IMR-90 (cell line): ENCODE data around the gene SOWAHB. TPM values are rescaled to one million over a fixed set of nuclear protein-coding genes. Genes with fewer than 3 reads are reported as not detected.

Experiments used
- ATAC-seq: fragments of 200-7000 bp; cut with Tn5 transposase; 2 replicates; pipeline ENCODE4 v1.9.1; 2020; ENCODE audit warnings: low read depth, mild to moderate bottlenecking, moderate library complexity
- BruUV-seq: library from RNA; stranded (reverse); fragments of 400-500 nt; replicated peaks from 2 replicates; lab custom pipeline; 2021; lab: Mats Ljungman, UMichigan
- CTCF ChIA-PET: fragments of 300-600 bp; formaldehyde crosslinking; extraction: SDS; loops from one replicate; lab custom pipeline; 2021; ENCODE audit warnings: antibody characterized with exemption; lab: Yijun Ruan, JAX
- POLR2A ChIA-PET: fragments of 300-600 bp; sonication (Branson Sonifier 250); formaldehyde crosslinking; loops from one replicate; lab custom pipeline; 2022; ENCODE audit warnings: antibody characterized with exemption; ENCODE audit not compliant: unreplicated experiment; lab: Charles Lee
- DNase-seq: peaks from one replicate; pipeline ENCODE4 v3.0.0; 2013
- H2AFZ ChIP-seq: replicated peaks from 2 replicates; pipeline ENCODE3; 2013; ENCODE audit warnings: low read length, mild to moderate bottlenecking; ENCODE audit not compliant: poor library complexity
- H2AK5ac ChIP-seq: 2 replicates; pipeline ENCODE4 v1.6.1; 2013; ENCODE audit warnings: low read depth, low read length, inconsistent platforms
- H2AK9ac ChIP-seq: replicated peaks from 2 replicates; pipeline ENCODE3; 2013; ENCODE audit warnings: mild to moderate bottlenecking, low read depth, low read length, moderate library complexity; ENCODE audit not compliant: poor library complexity
- H2BK120ac ChIP-seq: 2 replicates; pipeline ENCODE4 v1.6.1; 2013; ENCODE audit warnings: low read depth, low read length, inconsistent platforms
- H2BK15ac ChIP-seq: 3 replicates; pipeline ENCODE4 v1.6.1; 2013; ENCODE audit warnings: low read depth, low read length, inconsistent platforms
- H2BK20ac ChIP-seq: 2 replicates; pipeline ENCODE4 v1.6.1; 2013; ENCODE audit warnings: low read depth, mild to moderate bottlenecking, inconsistent platforms, low read length, moderate library complexity
- H2BK5ac ChIP-seq: 2 replicates; pipeline ENCODE4 v1.6.1; 2013; ENCODE audit warnings: mild to moderate bottlenecking, low read depth, low read length, inconsistent platforms; ENCODE audit not compliant: poor library complexity, severe bottlenecking
- H3K14ac ChIP-seq: replicated peaks from 2 replicates; pipeline ENCODE4 v1.6.1; 2013; ENCODE audit warnings: low read depth, low read length, inconsistent platforms
- H3K18ac ChIP-seq: 2 replicates; pipeline ENCODE4 v1.6.1; 2013; ENCODE audit warnings: low read depth, low read length, control low read depth
- H3K23ac ChIP-seq: 2 replicates; pipeline ENCODE4 v1.6.1; 2013; ENCODE audit warnings: low read depth, low read length, inconsistent platforms
- H3K27ac ChIP-seq: 2 replicates; pipeline ENCODE4 v1.5.1; 2013; ENCODE audit warnings: mild to moderate bottlenecking, control low read depth, low read length; ENCODE audit not compliant: insufficient read depth
- H3K27me3 ChIP-seq: 2 replicates; pipeline ENCODE4 v1.6.1; 2013; ENCODE audit warnings: low read length; ENCODE audit not compliant: control insufficient read depth, insufficient read depth
- H3K36me3 ChIP-seq: 2 replicates; pipeline ENCODE4 v1.6.1; 2013; ENCODE audit warnings: low read length, mixed read lengths; ENCODE audit not compliant: control insufficient read depth, insufficient read depth
- H3K4ac ChIP-seq: 2 replicates; pipeline ENCODE4 v1.6.1; 2013; ENCODE audit warnings: low read depth, low read length, inconsistent platforms
- H3K4me1 ChIP-seq: 2 replicates; pipeline ENCODE4 v1.6.1; 2013; ENCODE audit warnings: low read length, mixed read lengths; ENCODE audit not compliant: control insufficient read depth, insufficient read depth
- H3K4me2 ChIP-seq: 2 replicates; pipeline ENCODE4 v1.6.1; 2013; ENCODE audit warnings: low read depth, mild to moderate bottlenecking, control low read depth, low read length, moderate library complexity
- H3K4me3 ChIP-seq: 2 replicates; pipeline ENCODE4 v1.5.1; 2013; ENCODE audit warnings: low read depth, mild to moderate bottlenecking, control low read depth, low read length, moderate library complexity; ENCODE audit not compliant: insufficient read depth
- H3K56ac ChIP-seq: 2 replicates; pipeline ENCODE4 v1.6.1; 2013; ENCODE audit warnings: low read length, inconsistent platforms; ENCODE audit not compliant: insufficient read depth; ENCODE audit errors: extremely low read depth
- H3K79me1 ChIP-seq, 2 experiments: 2 replicates each; pipeline ENCODE4 v1.6.1; 2013; ENCODE audit warnings: low read length in 2 of 2, inconsistent platforms in 1 of 2, low read depth in 1 of 2
- H3K9ac ChIP-seq: 2 replicates; pipeline ENCODE4 v1.6.1; 2013; ENCODE audit warnings: low read depth, low read length, control low read depth
- H3K9me1 ChIP-seq: 2 replicates; pipeline ENCODE4 v1.6.1; 2013; ENCODE audit warnings: low read length, inconsistent platforms; ENCODE audit not compliant: insufficient read depth
- H3K9me3 ChIP-seq: 2 replicates; pipeline ENCODE4 v1.6.1; 2013; ENCODE audit warnings: low read length; ENCODE audit not compliant: control insufficient read depth, insufficient read depth
- H4K20me1 ChIP-seq: 2 replicates; pipeline ENCODE4 v1.6.1; 2013; ENCODE audit warnings: low read length, inconsistent platforms; ENCODE audit not compliant: insufficient read depth
- H4K5ac ChIP-seq: 2 replicates; pipeline ENCODE4 v1.6.1; 2013; ENCODE audit warnings: mild to moderate bottlenecking, low read depth, low read length, control low read depth
- H4K8ac ChIP-seq, 2 experiments: 2 replicates each; pipeline ENCODE4 v1.6.1; 2013; ENCODE audit warnings: low read depth in 2 of 2, low read length in 2 of 2, control low read depth in 1 of 2, inconsistent platforms in 1 of 2
- H4K91ac ChIP-seq: 2 replicates; pipeline ENCODE4 v1.6.1; 2013; ENCODE audit warnings: low read depth, low read length, inconsistent platforms; ENCODE audit not compliant: insufficient read depth
- BHLHE40 ChIP-seq: fragments of 150-350 bp; IDR thresholded peaks from 2 replicates; pipeline ENCODE4 v1.6.1; 2016; ENCODE audit warnings: mild to moderate bottlenecking, low read depth, low read length
- CEBPB ChIP-seq: IDR thresholded peaks from 2 replicates; pipeline ENCODE4 v1.6.1; 2012; ENCODE audit warnings: low read depth, low read length, improper control_type of control experiment
- CHD1 ChIP-seq: IDR thresholded peaks from 2 replicates; pipeline ENCODE4 v1.6.1; 2012; ENCODE audit warnings: low read depth, low read length, improper control_type of control experiment
- FOS ChIP-seq: fragments of 150-350 bp; IDR thresholded peaks from 2 replicates; pipeline ENCODE4 v1.6.1; 2016; ENCODE audit warnings: low read depth, low read length
- MAFK ChIP-seq: IDR thresholded peaks from 2 replicates; pipeline ENCODE4 v1.6.1; 2012; ENCODE audit warnings: low read depth, low read length, improper control_type of control experiment
- MAZ ChIP-seq: IDR thresholded peaks from 2 replicates; pipeline ENCODE4 v1.6.1; 2012; ENCODE audit warnings: low read depth, mild to moderate bottlenecking, low read length, improper control_type of control experiment, moderate library complexity, borderline replicate concordance
- MXI1 ChIP-seq: IDR thresholded peaks from 2 replicates; pipeline ENCODE4 v1.6.1; 2012; ENCODE audit warnings: low read depth, mild to moderate bottlenecking, low read length, moderate library complexity, borderline replicate concordance
- NFE2L2 ChIP-seq: fragments of 150-350 bp; IDR thresholded peaks from 2 replicates; pipeline ENCODE4 v1.6.1; 2016; ENCODE audit warnings: low read depth, mild to moderate bottlenecking, low read length
- POLR2A ChIP-seq: IDR thresholded peaks from 2 replicates; pipeline ENCODE4 v1.6.1; 2012; ENCODE audit warnings: mild to moderate bottlenecking, low read depth, low read length
- RAD21 ChIP-seq: IDR thresholded peaks from 2 replicates; pipeline ENCODE4 v1.6.1; 2012; ENCODE audit warnings: low read length, improper control_type of control experiment
- RCOR1 ChIP-seq: IDR thresholded peaks from 2 replicates; pipeline ENCODE4 v1.6.1; 2012; ENCODE audit warnings: mild to moderate bottlenecking, low read length, improper control_type of control experiment; ENCODE audit not compliant: insufficient replicate concordance
- RFX5 ChIP-seq: IDR thresholded peaks from 2 replicates; pipeline ENCODE4 v1.8.0; 2012; ENCODE audit warnings: low read depth, mild to moderate bottlenecking, low read length, moderate library complexity
- SMC3 ChIP-seq: fragments of 150-350 bp; IDR thresholded peaks from 2 replicates; pipeline ENCODE4 v1.6.1; 2016; ENCODE audit warnings: low read depth, mild to moderate bottlenecking, antibody characterized with exemption, low read length, moderate library complexity
- WGBS, 2 experiments: methylation state at CpG; one replicate each; pipeline versions ENCODE4 v1.1.5 to v1.1.7; 2013; ENCODE audit warnings: missing lambda C conversion rate in 2 of 2; ENCODE audit not compliant: insufficient read length in 1 of 2; ENCODE audit errors: extremely low coverage in 2 of 2; 5-methylcytosine and 5-hydroxymethylcytosine counted together
- dilution Hi-C: fragments of 300-500 bp; cut with HindIII; formaldehyde crosslinking; loops from one replicate; pipeline ENCODE4 v1.14.3; 2018; ENCODE audit warnings: low sequenced_read_pairs; ENCODE audit not compliant: unreplicated experiment
- in situ Hi-C: fragments of 300-500 bp; cut with MboI; formaldehyde crosslinking; loops from 3 replicates; pipeline ENCODE4 v1.14.3; 2019; ENCODE audit warnings: low sequenced_read_pairs, inconsistent platforms, mixed read lengths
- intact Hi-C: fragments of 100-400 bp; cut with micrococcal nuclease; formaldehyde crosslinking; loops from 2 replicates; pipeline ENCODE4 v1.10.0; 2022
- polyA plus RNA-seq, 3 experiments: library from polyadenylated mRNA; depleted of rRNA; stranded (reverse); fragments of >200 nt; gene quantifications; 2 replicates each; pipeline ENCODE4 v1.2.3, GENCODE V29; 2012; ENCODE audit warnings: low replicate concordance in 1 of 3
- total RNA-seq: library from RNA; depleted of rRNA; stranded (reverse); fragments of >200 nt; gene quantifications from 2 replicates; pipeline ENCODE4 v1.2.3, GENCODE V29; 2012
- TF ChIP-seq, protein P1 (sequence below): fragments of 150-350 bp; IDR thresholded peaks from 2 replicates; pipeline ENCODE4 v1.6.1; 2016; ENCODE audit warnings: low read depth, mild to moderate bottlenecking, low read length, moderate library complexity, borderline replicate concordance
- TF ChIP-seq, protein P2 (sequence below): conservative IDR thresholded peaks from 2 replicates; pipeline ENCODE4 v1.5.1; 2012; ENCODE audit warnings: mild to moderate bottlenecking, low read depth, low read length, improper control_type of control experiment
- TF ChIP-seq, protein P3 (sequence below): fragments of 150-350 bp; IDR thresholded peaks from 2 replicates; pipeline ENCODE4 v1.6.1; 2017; ENCODE audit warnings: mild to moderate bottlenecking, antibody characterized with exemption, low read length, low read depth

Gene SOWAHB
- total and polyA plus RNA-seq, 2 of the 4 experiments (the other 2 are of a cell fraction) = not detected

DNA sequence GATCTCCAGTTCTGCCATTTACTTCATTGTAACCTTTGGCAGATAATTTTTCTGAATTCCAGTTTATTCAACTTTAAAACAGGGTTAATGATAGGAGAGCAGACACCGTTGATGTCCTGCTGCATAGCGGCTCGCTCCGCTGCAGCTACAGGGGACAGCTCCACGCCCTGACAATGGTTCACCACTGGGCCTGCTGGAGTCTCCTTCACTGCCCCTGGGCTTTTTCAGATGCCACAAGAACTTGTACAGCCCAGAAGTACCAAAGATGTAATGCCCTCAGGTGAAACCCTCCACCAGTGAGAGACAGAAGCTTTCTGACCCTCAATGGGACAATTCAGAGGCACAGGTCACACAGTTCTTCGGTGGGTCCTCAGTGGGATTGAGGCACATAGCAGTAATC is 28.9 kb upstream of the SOWAHB start:
- no TSS peak for BruUV-seq
- H3K79me1 ChIP-seq = no peaks in the 10 kb centered on the region
- no peak overlapping the region for H2AFZ ChIP-seq
- H3K27ac ChIP-seq = no peak overlapping the region
- H4K8ac ChIP-seq = no peak overlapping the region
- no peak overlapping the region for H3K18ac ChIP-seq
- H3K14ac ChIP-seq = no peak overlapping the region
- H2BK20ac ChIP-seq = no peak overlapping the region
- dilution Hi-C loops = no loop called here
- DNase-seq = no peak
- no peak overlapping the region for H3K4ac ChIP-seq
- peaks cover 2% of the 10 kb centered on the region; the same call in 1 of the 2 replicates for H3K4me1 ChIP-seq
- H4K91ac ChIP-seq = no peak overlapping the region
- H2AK5ac ChIP-seq = no peak overlapping the region
- ChIA-PET POLR2A (interaction anchor here (1.0 kb wide), 1 partner anchor 20 kb away, joined by 3 read pairs; no protein-coding TSS in a partner anchor), CTCF (no interaction called here)
- WGBS, 2 experiments = no CpG with 5 or more reads among the region's 6 CpGs
- no peak overlapping the region for H3K56ac ChIP-seq
- no peaks in the 10 kb centered on the region for H3K36me3 ChIP-seq
- H4K20me1 ChIP-seq = no peaks in the 10 kb centered on the region
- H2AK9ac ChIP-seq = no peak overlapping the region
- no peak overlapping the region for H3K4me2 ChIP-seq
- ATAC-seq = no peak
- no peak overlapping the region for H2BK120ac ChIP-seq
- H3K27me3 ChIP-seq = no peaks in the 10 kb centered on the region
- no peak overlapping the region for H3K9ac ChIP-seq
- no peak overlapping the region for H3K23ac ChIP-seq
- no peak overlapping the region for H2BK15ac ChIP-seq
- intact Hi-C loops = no loop called here
- H3K9me1 ChIP-seq = peaks cover 4% of the 10 kb centered on the region
- H2BK5ac ChIP-seq = no peak overlapping the region
- no peak for TF ChIP-seq MAFK
- no peak for TF ChIP-seq NFE2L2
- no peak for TF ChIP-seq CHD1
- no peak for TF ChIP-seq MXI1
- TF ChIP-seq MAZ = no peak
- TF ChIP-seq, protein P1, sequence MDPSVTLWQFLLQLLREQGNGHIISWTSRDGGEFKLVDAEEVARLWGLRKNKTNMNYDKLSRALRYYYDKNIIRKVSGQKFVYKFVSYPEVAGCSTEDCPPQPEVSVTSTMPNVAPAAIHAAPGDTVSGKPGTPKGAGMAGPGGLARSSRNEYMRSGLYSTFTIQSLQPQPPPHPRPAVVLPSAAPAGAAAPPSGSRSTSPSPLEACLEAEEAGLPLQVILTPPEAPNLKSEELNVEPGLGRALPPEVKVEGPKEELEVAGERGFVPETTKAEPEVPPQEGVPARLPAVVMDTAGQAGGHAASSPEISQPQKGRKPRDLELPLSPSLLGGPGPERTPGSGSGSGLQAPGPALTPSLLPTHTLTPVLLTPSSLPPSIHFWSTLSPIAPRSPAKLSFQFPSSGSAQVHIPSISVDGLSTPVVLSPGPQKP = no peak
- TF ChIP-seq, protein P2, sequence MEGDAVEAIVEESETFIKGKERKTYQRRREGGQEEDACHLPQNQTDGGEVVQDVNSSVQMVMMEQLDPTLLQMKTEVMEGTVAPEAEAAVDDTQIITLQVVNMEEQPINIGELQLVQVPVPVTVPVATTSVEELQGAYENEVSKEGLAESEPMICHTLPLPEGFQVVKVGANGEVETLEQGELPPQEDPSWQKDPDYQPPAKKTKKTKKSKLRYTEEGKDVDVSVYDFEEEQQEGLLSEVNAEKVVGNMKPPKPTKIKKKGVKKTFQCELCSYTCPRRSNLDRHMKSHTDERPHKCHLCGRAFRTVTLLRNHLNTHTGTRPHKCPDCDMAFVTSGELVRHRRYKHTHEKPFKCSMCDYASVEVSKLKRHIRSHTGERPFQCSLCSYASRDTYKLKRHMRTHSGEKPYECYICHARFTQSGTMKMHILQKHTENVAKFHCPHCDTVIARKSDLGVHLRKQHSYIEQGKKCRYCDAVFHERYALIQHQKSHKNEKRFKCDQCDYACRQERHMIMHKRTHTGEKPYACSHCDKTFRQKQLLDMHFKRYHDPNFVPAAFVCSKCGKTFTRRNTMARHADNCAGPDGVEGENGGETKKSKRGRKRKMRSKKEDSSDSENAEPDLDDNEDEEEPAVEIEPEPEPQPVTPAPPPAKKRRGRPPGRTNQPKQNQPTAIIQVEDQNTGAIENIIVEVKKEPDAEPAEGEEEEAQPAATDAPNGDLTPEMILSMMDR = no peak
- no peak for TF ChIP-seq FOS
- TF ChIP-seq RFX5 = no peak
- TF ChIP-seq RAD21 = no peak
- TF ChIP-seq CEBPB = no peak
- no peak for TF ChIP-seq POLR2A
- TF ChIP-seq BHLHE40 = no peak
- TF ChIP-seq, protein P3, sequence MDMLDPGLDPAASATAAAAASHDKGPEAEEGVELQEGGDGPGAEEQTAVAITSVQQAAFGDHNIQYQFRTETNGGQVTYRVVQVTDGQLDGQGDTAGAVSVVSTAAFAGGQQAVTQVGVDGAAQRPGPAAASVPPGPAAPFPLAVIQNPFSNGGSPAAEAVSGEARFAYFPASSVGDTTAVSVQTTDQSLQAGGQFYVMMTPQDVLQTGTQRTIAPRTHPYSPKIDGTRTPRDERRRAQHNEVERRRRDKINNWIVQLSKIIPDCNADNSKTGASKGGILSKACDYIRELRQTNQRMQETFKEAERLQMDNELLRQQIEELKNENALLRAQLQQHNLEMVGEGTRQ = no peak
- no peak for TF ChIP-seq SMC3
- TF ChIP-seq RCOR1 = no peak
- no peaks in the 10 kb centered on the region for H3K9me3 ChIP-seq
- no peak overlapping the region for H3K4me3 ChIP-seq
- in situ Hi-C loops = no loop called here
- H4K5ac ChIP-seq = no peak overlapping the region
